ENCODE data around the gene LHFPL2. TPM values are rescaled to one million over a fixed set of nuclear protein-coding genes. Genes with fewer than 3 reads are reported as not detected.

The LHFPL2 gene
- total and polyA plus RNA-seq, 10 donors = 4.8 to 14.6 (median 9.3) TPM

- Histone ChIP-seq H3K4me1 (no peaks in the 10 kb centered on the region), H3K4me3 (no peak overlapping the region), H3K27me3 (replicated peaks in 1 of 7) (no peaks in the 10 kb centered on the region), H3K27ac (no peak overlapping the region), H3K36me3 (peaks cover 0 to 25% (median 0%) of the 10 kb centered on the region in 6 donors), H3K9me3 (no peaks in the 10 kb centered on the region)
- TF ChIP-seq POLR2AphosphoS5 (IDR thresholded peaks at IDR 0.05) = no peak
- no peak for TF ChIP-seq CTCF (IDR thresholded peaks at IDR 0.05 in 8 of 11, conservative IDR thresholded peaks at IDR 0.05 in 3 of 11)
- TF ChIP-seq POLR2A (IDR thresholded peaks at IDR 0.05) = no peak
- DNase-seq = no peak
- intact Hi-C loops (cut with DNase I; ENCODE audit: low total_unique reads) = no loop called here
- WGBS, 5 donors = 83 to 100% (median 94%) methylated on average over 1 of the region's 1 CpG
Observed at GRCh38 chr5:78473751-78474150, 174.8 kb downstream of the LHFPL2 start.

GRCh38 chr5:78472469-78473106 is 176.0 kb downstream of the LHFPL2 start:
- no peaks in the 10 kb centered on the region for H3K9me3 ChIP-seq
- TF ChIP-seq POLR2A (IDR thresholded peaks at IDR 0.05) (no peak), POLR2AphosphoS5 (IDR thresholded peaks at IDR 0.05) (no peak), CTCF (IDR thresholded peaks at IDR 0.05 in 8 of 11, conservative IDR thresholded peaks at IDR 0.05 in 3 of 11) (no peak)
- H3K27me3 ChIP-seq (replicated peaks in 1 of 7) = no peaks in the 10 kb centered on the region
- no peak for DNase-seq
- H3K27ac ChIP-seq = no peak overlapping the region
- peaks cover 0 to 26% (median 0%) of the 10 kb centered on the region in 6 donors for H3K36me3 ChIP-seq
- H3K4me3 ChIP-seq = no peak overlapping the region
- intact Hi-C loops (cut with DNase I; ENCODE audit: low total_unique reads) = no loop called here
- H3K4me1 ChIP-seq = peaks cover 0 to 5% (median 0%) of the 10 kb centered on the region in 6 donors

DNA sequence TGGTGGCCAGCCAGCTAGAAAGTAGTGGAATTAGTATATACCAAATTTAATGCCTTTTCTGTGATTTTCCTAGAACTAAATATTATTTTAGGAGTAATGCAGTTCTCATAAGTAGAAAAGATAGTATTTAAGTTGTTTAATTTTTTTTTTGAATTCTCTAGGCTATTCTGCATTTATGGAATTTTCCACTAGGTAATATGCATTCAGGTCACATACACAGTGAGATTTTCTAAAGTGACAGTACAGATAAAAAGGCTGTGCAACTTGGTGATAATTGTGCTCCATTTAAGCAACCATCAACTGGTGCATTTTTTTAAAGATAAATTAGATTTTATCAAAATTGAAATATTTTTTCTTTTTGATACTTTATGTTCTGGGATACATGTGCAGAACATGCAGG is 176.7 kb downstream of the LHFPL2 start:
- Histone ChIP-seq H3K4me1 (peaks cover 0 to 5% (median 0%) of the 10 kb centered on the region in 6 donors), H3K9me3 (no peaks in the 10 kb centered on the region), H3K27me3 (replicated peaks in 1 of 7) (no peaks in the 10 kb centered on the region), H3K36me3 (peaks cover 0 to 21% (median 0%) of the 10 kb centered on the region in 6 donors), H3K4me3 (no peak overlapping the region), H3K27ac (no peak overlapping the region)
- no peak for DNase-seq
- no peak for TF ChIP-seq CTCF (IDR thresholded peaks at IDR 0.05 in 8 of 11, conservative IDR thresholded peaks at IDR 0.05 in 3 of 11)
- no peak for TF ChIP-seq POLR2A (IDR thresholded peaks at IDR 0.05)
- no peak for TF ChIP-seq POLR2AphosphoS5 (IDR thresholded peaks at IDR 0.05)
- intact Hi-C loops (cut with DNase I; ENCODE audit: low total_unique reads) = no loop called here

- H3K4me3 ChIP-seq = no peak overlapping the region
- intact Hi-C loops (cut with DNase I; ENCODE audit: low total_unique reads) = no loop called here
- peaks cover 0 to 5% (median 0%) of the 10 kb centered on the region in 6 donors for H3K4me1 ChIP-seq
- no peaks in the 10 kb centered on the region for H3K27me3 ChIP-seq (replicated peaks in 1 of 7)
- TF ChIP-seq CTCF (IDR thresholded peaks at IDR 0.05 in 8 of 11, conservative IDR thresholded peaks at IDR 0.05 in 3 of 11) (peak in 10 of 11 experiments; percentile 36 to 76 (median 70)), POLR2AphosphoS5 (IDR thresholded peaks at IDR 0.05) (no peak), POLR2A (IDR thresholded peaks at IDR 0.05) (no peak)
- no peak overlapping the region for H3K27ac ChIP-seq
- no peak for DNase-seq
- peaks cover 0 to 32% (median 6%) of the 10 kb centered on the region in 6 donors for H3K36me3 ChIP-seq
- no peaks in the 10 kb centered on the region for H3K9me3 ChIP-seq
- 20 to 30% (median 28%) methylated on average over 3 of the region's 3 CpGs for WGBS, 5 donors
Observed at GRCh38 chr5:78467752-78468357, 180.7 kb downstream of the LHFPL2 start.

Data from spleen (tissue), 11 donors.